Measurements from ENCODE around the gene AAK1.
"Not testable (repeated sequence)": the region's sequence is repeated elsewhere in the genome, so short reads cannot be mapped to it uniquely, and the experiment has no call there.

DNA sequence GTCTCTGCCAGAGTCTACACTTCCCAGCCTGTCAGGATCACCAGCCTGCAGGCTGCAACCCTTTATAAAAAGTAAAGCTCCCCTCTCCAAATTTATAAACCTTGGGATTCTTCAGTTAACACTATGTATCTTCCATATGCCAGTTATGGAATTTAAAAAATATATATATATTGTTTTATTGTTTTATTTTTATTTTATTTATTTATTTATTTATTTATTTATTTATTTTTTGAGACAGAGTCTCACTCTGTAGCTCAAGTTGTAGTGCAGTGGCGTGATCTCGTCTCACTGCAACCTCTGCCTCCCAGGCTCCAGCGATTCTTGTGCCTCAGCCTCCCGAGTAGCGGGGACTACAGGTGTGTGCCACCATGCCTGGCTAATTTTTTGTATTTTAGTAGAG lies 3.7 kb upstream of the AAK1 start:
- TF ChIP-seq EP300 (IDR thresholded peaks at IDR 0.05; ENCODE audit: low read depth); CTCF (IDR thresholded peaks at IDR 0.05); POLR2A (IDR thresholded peaks at IDR 0.05); POLR2AphosphoS5 (IDR thresholded peaks at IDR 0.05): not testable (repeated sequence)
